NCI-H1092 treated with DMSO at 0.1 percent for 48 hours (cell line): Measurements from ENCODE around the gene ZAR1.

Experiments used
- DNase-seq: peaks from one replicate; lab custom pipeline; 2025; lab: John Stamatoyannopoulos, UW

Gene ZAR1

DNA sequence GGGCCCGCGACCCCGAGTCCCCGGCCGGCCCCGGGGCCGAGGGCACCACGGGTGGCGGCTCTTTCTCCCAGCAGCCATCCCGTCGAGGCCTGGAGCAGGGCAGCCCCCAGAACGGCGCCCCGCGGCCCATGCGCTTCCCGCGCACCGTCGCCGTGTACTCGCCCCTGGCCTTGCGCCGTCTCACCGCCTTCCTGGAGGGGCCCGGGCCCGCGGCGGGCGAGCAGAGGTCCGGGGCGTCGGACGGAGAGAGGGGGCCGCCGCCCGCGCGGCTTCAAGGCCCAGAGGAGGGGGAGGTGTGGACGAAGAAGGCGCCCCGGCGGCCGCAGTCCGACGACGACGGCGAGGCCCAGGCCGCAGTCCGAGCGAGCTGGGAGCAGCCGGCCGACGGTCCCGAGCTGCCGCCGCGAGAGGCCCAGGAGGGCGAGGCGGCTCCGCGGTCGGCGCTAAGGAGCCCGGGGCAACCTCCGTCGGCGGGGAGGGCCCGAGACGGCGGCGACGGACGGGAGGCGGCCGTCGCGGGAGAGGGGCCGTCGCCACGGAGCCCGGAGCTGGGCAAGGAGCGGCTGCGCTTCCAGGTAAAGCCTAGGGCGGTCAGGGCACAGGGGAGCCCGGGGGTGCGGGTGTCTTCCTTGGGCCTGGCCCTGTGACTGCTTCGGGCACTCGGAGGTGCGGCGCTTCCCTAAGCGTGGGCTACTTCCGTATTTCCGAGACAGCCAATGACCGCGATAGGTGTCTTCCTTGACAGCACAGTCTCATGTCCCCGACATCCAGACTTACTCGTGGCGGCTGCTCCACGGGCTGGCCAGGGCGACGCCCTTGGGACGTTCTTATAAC lies 845 bp downstream of the ZAR1 start:
- no peak for DNase-seq

DNA sequence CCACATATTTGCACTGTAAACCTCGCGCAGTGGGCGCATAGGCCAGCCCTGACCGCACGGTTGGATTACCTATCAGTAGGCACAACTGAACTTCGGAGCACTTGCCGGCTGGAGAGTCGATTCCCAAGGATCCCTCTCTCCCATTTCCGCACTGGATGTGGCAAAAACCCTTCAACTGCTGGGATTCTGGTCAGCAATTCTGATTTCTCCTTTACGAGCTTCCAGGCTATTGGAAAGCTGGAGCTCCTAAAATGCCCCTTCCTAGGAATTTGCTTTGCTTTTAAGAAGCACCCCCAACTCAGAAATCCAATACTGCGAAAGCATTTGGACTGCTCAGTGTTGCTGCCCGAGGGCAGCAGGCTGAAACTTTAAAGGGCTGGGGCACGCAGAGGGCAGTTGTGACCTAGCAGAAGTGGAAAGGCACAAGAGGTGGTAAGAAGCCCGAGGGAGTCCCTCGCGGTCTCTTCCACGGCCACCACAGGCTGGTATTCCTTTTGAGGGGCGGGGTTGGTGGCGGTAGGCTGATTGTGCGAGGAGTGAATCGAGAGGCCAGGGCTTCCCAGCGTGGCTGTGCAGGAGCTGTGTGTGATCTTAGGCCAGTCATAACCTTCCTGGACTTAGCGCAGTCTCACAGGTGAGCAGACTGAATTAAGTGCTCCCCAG lies 1.6 kb downstream of the ZAR1 start:
- no peak for DNase-seq

DNA sequence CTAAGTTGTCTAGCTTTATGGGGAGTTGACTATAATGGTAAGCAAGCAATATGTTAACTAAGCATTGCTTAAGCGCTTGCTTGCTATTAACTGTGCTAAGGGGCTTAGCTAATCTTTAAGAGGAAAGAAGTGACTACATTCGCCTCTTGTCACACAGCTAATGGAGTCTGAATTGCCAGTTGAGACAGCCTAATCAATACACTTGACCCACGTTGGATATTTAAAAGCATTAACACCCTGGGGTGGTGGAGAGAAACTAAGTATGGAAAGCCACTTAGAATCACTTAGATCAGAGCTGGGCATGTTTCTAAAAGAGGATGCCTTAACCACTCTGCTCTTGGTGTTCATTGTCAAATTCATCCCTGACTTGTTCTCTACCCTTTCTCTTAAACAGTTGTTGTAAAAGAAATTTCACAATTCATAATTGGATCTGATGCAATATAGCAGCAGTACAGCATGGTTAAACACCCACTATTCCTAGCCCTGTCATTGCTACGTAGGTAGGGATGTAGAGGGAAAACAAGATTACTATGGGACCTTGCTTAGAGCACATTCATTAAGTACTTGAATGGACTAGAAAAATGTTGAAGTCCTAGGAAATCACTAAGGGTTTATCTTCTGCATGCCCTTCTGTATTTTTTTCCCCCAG lies 3.5 kb downstream of the ZAR1 start:
- DNase-seq, result no peak

DNA sequence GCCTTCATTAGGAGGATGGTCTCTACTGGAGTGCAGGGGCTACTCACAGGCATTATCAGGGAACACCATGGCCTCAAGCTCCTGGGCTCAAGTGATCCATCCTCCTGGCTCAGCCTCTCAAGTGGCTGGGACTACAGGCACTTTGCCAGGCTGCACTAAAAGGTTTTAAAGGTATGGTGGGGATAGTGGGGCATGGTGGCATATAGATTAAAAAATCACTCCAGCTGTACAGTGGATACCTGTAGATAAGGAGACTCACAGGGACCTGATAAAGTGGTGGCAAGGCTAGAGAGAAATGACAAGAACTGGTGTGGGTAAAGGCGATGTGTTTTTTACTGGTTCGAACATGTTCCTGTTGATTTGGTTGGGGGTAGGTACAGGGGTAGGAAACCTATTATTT lies 5.9 kb downstream of the ZAR1 start:
- DNase-seq, result no peak

DNA sequence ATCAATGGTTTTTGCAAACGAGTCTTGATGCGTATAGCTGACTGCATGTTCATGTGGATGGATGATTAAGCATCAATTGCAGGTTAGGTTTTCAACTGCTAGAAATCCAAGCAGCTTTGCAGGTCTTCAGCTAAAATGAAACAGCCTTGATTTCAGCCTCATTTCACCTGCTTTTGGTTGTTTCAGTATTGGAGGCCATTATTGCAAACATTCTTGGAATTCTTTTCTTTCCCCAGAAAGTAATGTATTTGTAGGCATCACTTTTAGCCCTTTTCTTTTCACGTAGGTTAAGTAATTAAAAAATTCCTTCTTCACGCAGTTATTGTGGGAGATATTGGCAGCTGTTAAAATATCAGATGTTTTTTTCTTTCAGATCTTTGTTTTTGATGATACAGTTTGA lies 8.8 kb downstream of the ZAR1 start:
- DNase-seq, result no peak

DNA sequence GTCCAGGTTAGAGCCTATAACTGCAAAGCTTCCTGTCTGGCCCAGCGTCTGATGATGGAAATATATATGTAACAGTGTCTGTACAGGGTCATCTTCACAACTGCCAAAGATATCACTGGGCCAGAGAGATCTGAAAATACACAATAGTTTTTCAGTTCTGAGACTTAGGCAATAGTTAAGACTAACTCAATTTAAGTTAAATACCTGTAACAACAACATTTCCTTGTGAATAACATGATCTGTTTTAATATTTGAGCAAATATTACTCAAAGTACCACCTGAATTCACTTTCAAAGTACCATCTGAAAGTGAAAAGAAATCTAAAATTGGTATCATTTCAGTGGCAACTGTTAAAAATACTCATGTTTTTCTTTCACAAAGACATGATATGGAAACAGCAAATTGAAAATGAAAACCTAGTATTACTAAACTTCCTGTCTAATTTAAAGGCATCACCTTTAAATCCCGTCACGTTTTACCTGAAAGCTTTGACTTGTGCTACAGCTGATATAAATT lies 9.6 kb downstream of the ZAR1 start:
- DNase-seq, result no peak

DNA sequence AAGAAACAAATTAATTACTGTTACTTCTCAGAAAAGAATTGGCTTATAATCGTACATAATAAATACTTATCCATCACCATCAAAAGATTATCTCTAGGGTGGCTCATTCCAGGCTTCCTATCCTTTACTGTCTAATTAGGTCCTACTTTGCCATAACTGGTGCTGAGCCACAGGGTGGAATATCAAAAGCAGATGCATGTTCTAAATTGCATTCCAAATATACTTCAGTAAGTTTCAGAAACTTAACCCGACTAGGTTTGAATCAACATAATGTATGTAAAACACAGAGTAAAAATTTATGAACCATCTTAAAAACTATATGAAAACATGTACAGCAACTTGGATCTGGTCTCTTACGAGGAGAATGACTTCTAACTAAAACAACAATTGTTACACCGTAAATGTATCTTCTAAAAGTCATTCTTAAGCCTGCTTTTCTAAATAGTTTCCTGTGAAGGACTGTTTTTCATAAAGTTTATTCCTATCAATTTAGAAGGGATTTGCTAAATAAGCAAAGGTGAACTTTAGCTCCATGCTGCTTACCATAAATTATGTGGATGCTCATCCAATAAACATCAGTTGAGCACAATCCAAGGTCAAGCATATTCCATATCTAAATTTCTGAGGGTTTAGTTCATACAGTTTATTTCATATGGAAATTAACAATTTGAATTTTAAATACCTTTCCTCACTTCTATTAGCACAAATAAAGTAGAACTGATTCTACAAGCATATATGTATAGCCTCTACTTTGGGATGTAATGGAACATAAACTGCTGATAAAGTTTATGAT lies 13.4 kb downstream of the ZAR1 start:
- DNase-seq, result no peak

DNA sequence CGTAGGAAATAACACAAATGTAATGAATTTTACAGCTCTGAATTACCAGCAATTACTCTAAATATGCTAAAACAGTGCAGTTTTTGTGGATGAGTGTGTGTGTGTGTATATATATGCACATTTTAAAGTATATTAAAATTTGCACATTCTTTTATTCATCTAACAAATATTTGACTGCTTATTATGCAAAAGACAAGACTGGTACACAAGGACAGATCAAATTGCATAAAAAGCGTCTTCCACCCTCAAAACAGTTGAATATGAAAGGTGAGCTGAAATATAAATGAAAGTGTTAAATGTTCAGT lies 13.9 kb downstream of the ZAR1 start:
- no peak for DNase-seq

DNA sequence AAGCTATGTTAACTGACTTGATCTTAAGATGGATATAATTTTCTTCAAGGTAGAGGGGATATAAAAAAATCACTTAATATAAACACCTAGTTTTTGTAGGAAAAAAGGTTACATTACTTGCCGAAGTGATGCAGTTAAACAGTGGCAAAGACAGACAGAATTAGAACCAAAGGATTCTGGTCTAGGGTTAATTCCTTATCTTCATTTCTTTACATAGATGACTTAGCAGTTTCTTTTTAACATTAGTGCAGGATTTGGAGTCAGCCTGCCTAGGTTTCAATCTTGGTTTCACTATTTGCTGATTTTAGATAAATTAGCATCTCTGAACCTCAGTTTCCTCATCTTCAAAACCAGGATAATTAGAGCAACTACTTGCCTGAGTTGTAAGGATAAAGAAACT lies 14.3 kb downstream of the ZAR1 start:
- no peak for DNase-seq

DNA sequence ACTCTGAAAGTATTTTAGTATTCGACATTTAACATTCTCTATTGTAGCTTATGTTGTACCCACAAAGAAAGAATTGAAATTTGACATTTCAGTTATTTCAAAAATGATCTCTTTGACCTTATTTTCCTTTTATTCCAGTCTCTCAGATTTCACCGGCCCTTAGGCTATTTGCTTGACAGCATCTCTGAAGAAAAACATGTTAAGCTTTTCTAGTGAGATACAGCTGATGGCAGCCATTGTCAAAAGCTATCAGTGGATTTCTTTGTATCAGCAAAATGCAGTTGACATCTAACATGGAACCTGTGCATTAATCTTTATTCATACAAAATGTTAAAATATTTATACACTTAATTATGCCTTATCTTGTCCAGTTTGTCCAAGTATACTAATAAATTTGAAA lies 16.7 kb downstream of the ZAR1 start:
- no peak for DNase-seq

DNA sequence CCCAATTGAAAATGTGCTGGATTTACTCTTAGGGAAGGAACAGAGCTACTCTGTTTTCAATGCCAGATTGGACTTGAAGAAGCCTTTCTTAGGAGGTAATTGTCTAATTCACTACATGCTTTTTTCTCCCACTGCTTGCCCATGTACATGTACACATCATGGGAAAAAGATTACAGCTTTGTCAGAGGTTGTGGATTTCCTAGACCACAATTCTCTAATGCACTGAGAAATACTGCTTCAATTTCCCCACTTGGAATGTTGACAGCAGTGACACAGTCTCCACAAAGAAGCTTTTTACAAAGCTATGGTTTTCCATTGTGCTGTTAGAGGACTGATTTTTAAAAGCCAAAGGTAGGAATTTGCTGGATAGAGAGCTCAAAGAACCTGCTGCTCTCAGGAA lies 19.5 kb downstream of the ZAR1 start:
- no peak for DNase-seq

DNA sequence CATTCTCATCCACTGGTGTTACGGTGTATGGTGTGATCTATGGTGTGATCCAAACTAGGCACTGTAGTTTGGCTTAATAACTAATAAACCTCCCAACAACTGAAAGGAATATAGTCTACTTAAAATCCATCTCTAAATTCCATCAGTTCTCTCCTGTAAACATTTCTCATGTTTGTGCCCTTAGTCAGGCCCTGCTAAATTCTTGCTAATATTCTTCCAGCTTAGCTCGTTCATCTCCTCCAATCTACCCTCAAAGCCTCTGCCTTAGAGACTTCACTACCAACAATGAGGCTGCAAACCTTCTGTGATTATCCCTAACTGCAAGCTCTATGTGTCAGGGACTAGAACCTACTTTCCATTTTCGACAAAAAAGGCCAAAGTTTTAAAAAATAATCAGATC lies 28.1 kb downstream of the ZAR1 start:
- DNase-seq, result no peak

DNA sequence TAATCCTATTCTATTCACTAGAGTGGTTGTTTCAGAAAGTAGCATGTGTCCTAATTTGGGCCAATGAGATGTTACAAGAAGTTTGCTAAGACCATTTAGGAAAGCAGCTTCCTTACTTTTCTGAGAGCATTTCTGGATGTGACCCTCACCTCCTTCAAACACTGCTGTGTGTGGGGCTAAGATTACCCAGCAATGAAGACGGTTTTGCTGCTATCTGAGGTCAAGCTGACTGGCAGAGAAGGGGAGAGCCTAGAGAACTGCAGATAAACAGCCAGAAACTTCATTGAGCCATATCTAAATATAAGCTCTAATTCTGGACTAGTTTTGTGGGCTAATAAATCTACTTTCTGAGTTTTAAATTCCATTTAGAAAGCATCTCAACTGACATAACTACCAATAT lies 36.4 kb downstream of the ZAR1 start:
- no peak for DNase-seq

DNA sequence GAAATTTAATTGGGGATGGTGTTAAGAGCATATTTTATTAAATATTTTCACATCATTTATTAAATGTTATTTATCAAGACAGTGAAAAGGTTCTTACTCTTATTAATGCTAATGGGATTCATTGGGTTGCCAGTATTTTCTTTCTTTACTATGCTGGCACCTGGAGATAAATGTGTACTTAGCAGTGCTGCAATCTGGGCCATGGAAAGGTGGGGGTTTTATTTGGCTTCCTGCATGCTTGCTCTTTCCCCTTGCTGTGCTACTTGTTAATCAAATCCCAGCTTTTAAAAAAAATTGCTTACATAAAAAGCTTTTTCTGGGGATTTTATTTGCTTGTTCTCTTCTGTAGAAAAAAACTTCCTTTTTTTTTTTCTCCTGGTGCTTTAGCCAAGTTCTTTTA lies 48.3 kb downstream of the ZAR1 start:
- DNase-seq, result no peak

DNA sequence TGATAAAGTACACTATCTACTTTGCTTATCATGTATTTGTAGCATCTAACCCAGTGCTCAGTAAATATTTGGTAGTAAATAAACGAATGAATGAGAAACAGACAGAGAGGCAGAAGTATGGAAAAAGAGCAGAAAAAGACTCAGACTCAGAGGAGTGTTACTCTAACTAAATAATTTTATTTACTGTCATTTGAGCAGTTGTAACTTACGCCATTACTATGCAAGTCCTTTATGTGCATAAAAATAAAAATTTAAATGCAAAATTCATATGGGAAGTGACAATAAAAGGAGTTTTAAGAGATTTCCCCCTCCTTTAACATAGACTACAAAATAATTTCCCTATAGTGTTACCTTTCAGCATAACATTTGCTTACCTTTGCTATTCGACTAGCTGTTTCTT lies 49.5 kb downstream of the ZAR1 start:
- DNase-seq, result no peak

DNA sequence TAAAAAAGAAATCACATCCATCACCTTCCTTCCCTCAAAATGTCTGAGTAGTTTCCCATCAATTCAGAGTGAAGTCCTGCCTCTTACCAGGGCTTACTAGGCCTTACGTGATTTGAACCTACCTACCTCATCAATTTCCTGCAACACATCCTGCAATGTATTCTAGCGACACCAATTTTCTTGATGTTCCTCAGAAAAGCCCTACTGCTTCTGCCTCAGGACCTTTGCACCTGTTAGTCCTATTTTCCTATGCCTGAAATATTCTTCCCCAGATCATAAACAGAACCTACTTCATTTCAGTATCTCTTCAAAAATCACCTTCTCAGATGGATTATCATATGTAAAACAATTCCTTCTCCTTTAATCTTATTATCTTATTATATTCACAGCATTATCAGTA lies 52.8 kb downstream of the ZAR1 start:
- DNase-seq, result no peak

DNA sequence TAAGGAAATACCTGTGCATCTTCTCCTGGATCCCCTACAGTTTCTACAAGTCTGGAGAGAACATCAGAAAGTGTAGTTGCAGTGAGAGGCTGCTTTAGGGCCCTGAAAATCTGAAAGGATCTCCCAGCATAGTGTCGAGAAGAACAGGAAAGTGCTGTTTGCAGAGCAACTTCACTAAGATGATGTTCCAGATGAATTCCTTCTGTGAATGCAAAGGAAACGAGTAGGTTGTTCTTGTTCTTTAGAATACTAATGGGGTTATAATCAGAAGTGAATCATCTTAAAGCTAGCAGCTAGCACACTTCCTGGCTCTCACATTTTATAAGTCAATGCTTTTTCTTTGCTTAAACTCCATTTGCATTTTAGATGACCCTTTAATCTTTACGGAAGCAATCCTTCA lies 53.7 kb downstream of the ZAR1 start:
- no peak for DNase-seq
